Small intestine (tissue), 7 donors: ENCODE measurements around the gene NCDN. TPM values are rescaled to one million over a fixed set of nuclear protein-coding genes. Genes with fewer than 3 reads are reported as not detected.
A peak's percentile ranks its signal among the peaks of the same experiment; 100 is the strongest.

Experiments
- DNase-seq, 2 donors: peaks; one replicate each; pipeline versions ENCODE4 v3.0.0 to v3.0.0-alpha.2; 2013
- FAIRE-seq: peaks from 2 replicates; lab custom pipeline; 2012; peaks lifted over from hg19 to GRCh38; lab: Jason Lieb, UNC
- H3K27ac ChIP-seq, 3 donors: one replicate each; pipeline ENCODE4 v1.5.1; 2013; ENCODE audit warnings: low read length in 2 of 3, mild to moderate bottlenecking in 2 of 3, control low read depth in 1 of 3, inconsistent platforms in 1 of 3, low read depth in 1 of 3, moderate library complexity in 1 of 3
- H3K27me3 ChIP-seq, 3 donors: one replicate each; pipeline ENCODE4 v1.6.1; 2013; ENCODE audit warnings: low read length in 3 of 3, inconsistent platforms in 1 of 3; ENCODE audit not compliant: control insufficient read depth in 3 of 3, insufficient read depth in 3 of 3
- H3K36me3 ChIP-seq, 3 donors: one replicate each; pipeline ENCODE4 v1.6.1; 2013; ENCODE audit warnings: low read length in 3 of 3, inconsistent platforms in 1 of 3, low read depth in 1 of 3, mild to moderate bottlenecking in 1 of 3, moderate library complexity in 1 of 3; ENCODE audit not compliant: control insufficient read depth in 3 of 3, insufficient read depth in 2 of 3
- H3K4me1 ChIP-seq, 3 donors: one replicate each; pipeline ENCODE4 v1.6.1; 2013; ENCODE audit warnings: low read length in 2 of 3, inconsistent platforms in 1 of 3, low read depth in 1 of 3, mild to moderate bottlenecking in 1 of 3, moderate library complexity in 1 of 3; ENCODE audit not compliant: control insufficient read depth in 3 of 3, insufficient read depth in 2 of 3
- H3K4me3 ChIP-seq, 3 donors: one replicate each; pipeline ENCODE4 v1.5.1; 2013; ENCODE audit warnings: low read length in 3 of 3, control low read depth in 1 of 3, inconsistent platforms in 1 of 3, low read depth in 1 of 3, mild to moderate bottlenecking in 1 of 3, moderate library complexity in 1 of 3
- H3K9me3 ChIP-seq, 2 donors: one replicate each; pipeline ENCODE4 v1.6.1; 2013; ENCODE audit warnings: low read depth in 1 of 2, low read length in 1 of 2; ENCODE audit not compliant: control insufficient read depth in 2 of 2, insufficient read depth in 1 of 2
- WGBS, 3 donors: extraction: QIAGEN DNeasy Blood & Tissue Kit; methylation state at CpG; one replicate each; pipeline ENCODE4 v1.1.7; 2013; 5-methylcytosine and 5-hydroxymethylcytosine counted together
- polyA plus RNA-seq, 4 donors: library from polyadenylated mRNA; stranded (reverse) in 3 of 4; unstranded in 1 of 4; fragments of 200-250 nt in 3 of 4; fragments of 120-200 nt in 1 of 4; gene quantifications; one replicate each; pipeline versions ENCODE4 v1.2.1 to v1.2.3, GENCODE V29; 2013
- donor health status: healthy with polysubstance abuse.
- donor health status: control.
- donor health status: control.
- donor health status: Bipolar disorder and iron deficiency.
- donor health status: healthy.

The NCDN gene
- polyA plus RNA-seq, 4 donors = 2.4 to 10.9 (median 5.4) TPM

DNA sequence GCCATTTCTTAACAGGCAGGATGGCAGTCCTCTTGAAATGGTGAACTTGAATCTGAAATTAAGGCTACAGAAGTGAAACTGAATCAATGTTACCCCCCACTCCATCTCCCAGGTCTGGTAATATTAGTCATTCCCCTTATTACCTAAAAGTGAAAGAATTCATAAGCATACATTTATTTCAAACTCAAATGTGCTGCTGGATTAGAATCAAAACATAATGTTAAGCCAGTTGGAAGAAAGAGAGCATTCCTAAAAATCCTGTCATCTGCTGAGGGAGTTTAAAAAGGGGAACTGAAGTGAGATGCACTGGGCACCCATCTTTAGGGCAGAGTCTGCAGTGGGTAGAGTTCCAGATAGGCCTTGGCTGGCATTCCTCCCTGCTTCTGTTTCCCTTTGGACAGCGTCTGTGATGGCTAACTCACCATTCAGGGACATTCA lies 17.8 kb upstream of the NCDN start:
- FAIRE-seq (no peak), DNase-seq (no peak)
- peak overlapping the region in 2 of 3 donors; percentile 5 to 78 for H3K27ac ChIP-seq
- WGBS, 3 donors = 29 to 67% (median 67%) methylated on average over 1 of the region's 1 CpG
- no peak overlapping the region for H3K4me3 ChIP-seq
- peaks cover 0 to 11% (median 0%) of the 10 kb centered on the region in 3 donors for H3K4me1 ChIP-seq
- peaks cover 0 to 9% (median 4%) of the 10 kb centered on the region in 3 donors for H3K36me3 ChIP-seq
- no peaks in the 10 kb centered on the region for H3K9me3 ChIP-seq
- H3K27me3 ChIP-seq = no peaks in the 10 kb centered on the region

DNA sequence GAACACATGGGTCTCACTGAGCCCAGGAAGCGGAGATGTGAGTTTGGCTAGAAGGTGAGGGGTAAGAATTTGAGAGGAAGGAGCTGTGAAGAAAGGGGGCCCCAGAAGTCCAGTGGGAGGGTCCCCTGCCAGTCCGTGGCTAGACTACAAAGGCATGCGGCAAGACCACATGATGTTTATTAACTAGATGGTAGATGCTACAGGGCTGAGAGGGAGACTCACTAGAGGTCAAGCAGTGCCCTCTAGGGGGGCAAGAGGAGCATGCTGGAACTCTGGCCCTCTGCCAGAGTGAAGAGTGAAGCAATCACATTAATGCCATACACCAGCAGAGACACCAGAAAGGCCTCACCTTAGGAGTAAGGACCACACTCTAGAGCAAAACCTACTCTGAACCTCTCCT lies 12.6 kb upstream of the NCDN start:
- peaks cover 3 to 9% (median 9%) of the 10 kb centered on the region in 3 donors for H3K36me3 ChIP-seq
- no peaks in the 10 kb centered on the region for H3K27me3 ChIP-seq
- DNase-seq (peak; percentile 42 to 70), FAIRE-seq (no peak)
- H3K27ac ChIP-seq = no peak overlapping the region
- no peaks in the 10 kb centered on the region for H3K9me3 ChIP-seq
- H3K4me1 ChIP-seq = peaks cover 0 to 4% (median 0%) of the 10 kb centered on the region in 3 donors
- no peak overlapping the region for H3K4me3 ChIP-seq
- 73 to 93% (median 89%) methylated on average over 3 of the region's 3 CpGs for WGBS, 3 donors

DNA sequence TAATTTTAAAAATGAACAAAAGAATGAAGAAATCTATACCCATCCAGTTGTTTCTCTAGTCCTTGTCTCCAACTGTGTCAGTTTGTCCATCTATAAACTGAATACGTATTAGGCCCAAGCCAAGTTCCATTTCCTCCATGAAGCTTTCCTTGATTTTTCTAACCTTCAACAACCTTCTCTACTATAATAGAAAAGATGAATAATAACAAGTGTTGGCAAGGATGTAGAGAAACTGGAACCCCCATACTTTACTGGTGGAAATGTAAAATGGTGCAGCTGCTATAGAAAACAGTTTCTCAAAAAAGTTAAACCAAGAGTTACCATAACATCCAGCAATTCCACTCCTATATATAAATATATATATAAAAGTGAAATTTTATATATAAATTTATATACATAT lies 11.0 kb upstream of the NCDN start:
- DNase-seq (no peak), FAIRE-seq (no peak)
- no peak overlapping the region for H3K27ac ChIP-seq
- no peaks in the 10 kb centered on the region for H3K4me1 ChIP-seq
- H3K36me3 ChIP-seq = peaks cover 3 to 11% (median 7%) of the 10 kb centered on the region in 3 donors
- WGBS, 3 donors = 91 to 99% (median 96%) methylated on average over 1 of the region's 1 CpG
- H3K4me3 ChIP-seq = no peak overlapping the region
- H3K27me3 ChIP-seq = no peaks in the 10 kb centered on the region
- no peaks in the 10 kb centered on the region for H3K9me3 ChIP-seq

DNA sequence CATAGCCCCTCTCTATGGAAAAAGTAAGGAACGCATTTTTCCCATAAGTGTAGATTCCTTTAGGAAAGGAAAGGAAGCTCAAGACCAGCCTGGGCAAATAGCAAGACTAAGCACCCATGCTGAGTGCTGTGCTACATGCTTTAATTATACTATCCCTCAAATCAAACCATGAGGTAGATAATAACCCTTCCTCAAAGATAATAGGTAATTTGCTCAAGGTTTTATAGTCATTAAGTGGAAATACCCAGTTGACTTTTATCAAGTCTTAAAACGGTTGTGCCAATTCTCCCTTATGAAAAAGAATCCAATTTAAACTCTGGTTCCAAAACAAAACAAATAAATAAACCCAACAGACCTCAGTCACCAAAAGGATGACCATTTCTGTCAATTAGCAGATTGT lies 3.7 kb upstream of the NCDN start:
- no peaks in the 10 kb centered on the region for H3K27me3 ChIP-seq
- DNase-seq (no peak), FAIRE-seq (no peak)
- 51 to 77% (median 55%) methylated on average over 2 of the region's 2 CpGs for WGBS, 3 donors
- peaks cover 5 to 18% (median 9%) of the 10 kb centered on the region in 3 donors for H3K4me1 ChIP-seq
- H3K27ac ChIP-seq = no peak overlapping the region
- H3K36me3 ChIP-seq = peaks cover 0 to 21% (median 6%) of the 10 kb centered on the region in 3 donors
- H3K9me3 ChIP-seq = no peaks in the 10 kb centered on the region
- no peak overlapping the region for H3K4me3 ChIP-seq

DNA sequence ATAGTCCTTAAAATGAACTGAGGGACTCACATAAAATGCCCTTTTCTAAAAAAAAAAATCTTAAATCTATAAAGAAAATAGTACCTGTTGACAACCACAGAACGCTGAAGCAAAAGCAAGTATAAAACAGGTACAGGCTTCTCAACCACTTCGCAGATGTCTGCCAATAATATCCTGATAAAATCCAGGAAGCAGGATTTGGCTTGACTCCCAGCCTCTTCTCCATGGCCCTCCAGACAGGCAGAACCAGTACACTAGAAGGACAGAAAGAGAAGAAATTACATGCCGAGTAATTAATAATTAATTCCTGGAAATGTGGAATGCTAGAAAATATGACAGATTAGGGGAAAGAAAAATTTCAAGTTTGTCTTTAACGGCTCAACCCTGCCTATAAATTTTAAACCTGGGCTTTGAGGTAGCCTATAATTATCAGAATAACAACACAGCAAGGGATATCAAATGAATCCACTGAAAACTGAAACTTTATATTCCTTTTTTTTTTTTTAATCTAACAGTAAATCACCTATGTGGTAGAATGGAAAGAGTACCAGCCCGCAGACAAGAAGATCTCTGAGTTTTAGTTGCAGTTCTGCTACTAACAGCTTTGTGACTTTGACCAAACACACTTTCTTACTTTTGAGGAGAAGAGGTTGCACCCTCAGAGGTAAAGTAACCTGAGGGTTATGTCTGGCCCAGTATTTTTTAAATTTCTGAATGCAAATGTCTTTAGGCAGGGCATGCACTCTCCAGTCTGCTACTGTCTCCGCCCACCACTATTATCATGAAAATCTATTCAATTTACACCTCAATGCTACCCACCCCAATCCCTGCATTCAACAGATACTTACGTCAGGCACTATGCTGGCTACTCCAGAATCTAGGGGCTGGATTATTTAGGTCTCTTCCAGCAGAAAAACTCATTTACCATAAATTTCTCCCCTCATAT lies 3.1 kb upstream of the NCDN start:
- Histone ChIP-seq H3K27me3 (no peaks in the 10 kb centered on the region), H3K9me3 (no peaks in the 10 kb centered on the region), H3K4me3 (no peak overlapping the region), H3K36me3 (peaks cover 0 to 18% (median 4%) of the 10 kb centered on the region in 3 donors), H3K4me1 (peaks cover 5 to 18% (median 9%) of the 10 kb centered on the region in 3 donors), H3K27ac (no peak overlapping the region)
- 33 to 53% (median 47%) methylated on average over 7 of the region's 7 CpGs for WGBS, 3 donors
- DNase-seq (peak in 1 of 2 donors; percentile 49), FAIRE-seq (no peak)

DNA sequence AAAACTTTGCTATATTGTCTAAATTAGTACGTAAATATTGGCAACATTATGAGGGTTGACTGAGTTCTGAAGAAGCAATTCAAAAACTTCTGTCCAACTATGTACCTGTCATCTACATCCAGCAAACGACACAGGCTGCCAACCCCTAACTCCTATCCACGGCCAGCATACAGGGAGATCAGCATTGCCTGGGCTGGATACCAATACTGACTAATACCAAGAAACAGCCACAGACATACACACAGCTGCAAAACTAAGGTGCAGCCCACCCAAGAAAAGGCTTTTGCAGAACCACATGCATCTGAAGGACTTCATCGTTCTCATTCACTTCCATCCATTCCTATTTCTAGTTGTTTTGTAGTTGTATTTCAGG lies 2.4 kb upstream of the NCDN start:
- DNase-seq = no peak
- Histone ChIP-seq H3K27ac (no peak overlapping the region), H3K4me1 (peaks cover 5 to 18% (median 9%) of the 10 kb centered on the region in 3 donors), H3K27me3 (no peaks in the 10 kb centered on the region), H3K4me3 (no peak overlapping the region), H3K36me3 (peaks cover 0 to 19% (median 4%) of the 10 kb centered on the region in 3 donors), H3K9me3 (no peaks in the 10 kb centered on the region)
- no peak for FAIRE-seq
- WGBS, 3 donors = 66 to 70% (median 68%) methylated on average over 4 of the region's 4 CpGs

DNA sequence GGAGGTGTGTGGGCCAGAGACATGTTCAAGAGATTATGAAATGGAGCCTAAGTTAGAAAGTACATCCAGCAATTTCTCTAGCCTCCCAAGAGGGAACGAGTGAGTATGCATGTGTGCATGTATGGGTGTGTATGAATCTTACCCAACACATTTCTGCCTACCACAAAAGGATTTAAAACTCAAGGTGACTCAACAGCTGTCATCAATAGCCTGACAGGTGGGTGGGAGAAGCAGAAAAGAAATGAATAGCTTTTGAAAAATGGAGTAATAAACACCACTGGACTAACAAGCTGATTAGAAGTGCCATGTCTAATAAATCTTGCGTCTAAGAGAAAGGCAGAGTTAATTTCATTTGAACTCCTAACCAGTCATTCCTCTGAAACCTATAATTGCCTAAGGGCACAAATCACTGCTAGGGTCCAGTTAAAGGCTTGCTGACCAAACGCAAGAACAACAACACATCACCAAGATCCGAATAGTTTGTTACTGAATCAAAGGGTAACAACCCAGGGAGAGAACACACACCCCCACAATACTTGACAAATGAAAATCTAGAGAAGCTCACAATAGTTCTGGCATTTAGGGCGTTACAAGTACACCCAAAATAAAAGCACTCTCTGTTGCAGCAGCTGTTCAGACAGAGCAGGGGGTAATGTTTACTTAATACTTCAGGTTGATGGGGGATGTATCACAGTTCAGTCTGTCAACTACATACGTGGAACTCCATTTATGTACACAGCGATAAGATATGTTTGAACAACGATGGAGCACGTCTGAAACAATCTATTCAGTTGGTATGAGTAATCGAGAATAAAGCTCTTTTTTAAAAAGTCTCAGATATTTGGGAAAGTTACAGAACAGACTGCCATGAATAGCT lies 1.8 kb upstream of the NCDN start:
- peak; percentile 61 to 63 for DNase-seq

More for the DNA sequence above, 1.8 kb upstream of the NCDN start:
- Histone ChIP-seq H3K27me3 (no peaks in the 10 kb centered on the region), H3K9me3 (no peaks in the 10 kb centered on the region), H3K4me3 (peak overlapping the region in 2 of 3 donors; percentile 86 to 96), H3K4me1 (peaks cover 5 to 18% (median 9%) of the 10 kb centered on the region in 3 donors), H3K36me3 (peaks cover 0 to 21% (median 4%) of the 10 kb centered on the region in 3 donors), H3K27ac (peak overlapping the region in 2 of 3 donors; percentile 98 to 99)
- WGBS, 3 donors = 11 to 50% (median 30%) methylated on average over 10 of the region's 10 CpGs
- FAIRE-seq = no peak
